Nephron progenitor cell (in vitro differentiated cells): ENCODE results near the gene GNAS.

Experiments
- DNase-seq: peaks from one replicate; pipeline ENCODE4 v3.0.0; 2021
- H3K27ac Mint-ChIP-seq: 2 replicates; pipeline ENCODE4 v1.8.0; 2021; ENCODE audit warnings: mild to moderate bottlenecking, moderate library complexity, mixed read lengths
- H3K27me3 Mint-ChIP-seq: 2 replicates; pipeline ENCODE4 v1.8.0; 2021; ENCODE audit warnings: mild to moderate bottlenecking, low read depth, mixed read lengths; ENCODE audit not compliant: poor library complexity
- H3K36me3 Mint-ChIP-seq: 2 replicates; pipeline ENCODE4 v1.8.0; 2021; ENCODE audit warnings: low read depth, mixed read lengths
- H3K4me1 Mint-ChIP-seq: 2 replicates; pipeline ENCODE4 v1.8.0; 2021; ENCODE audit warnings: mixed read lengths
- H3K4me3 Mint-ChIP-seq: 2 replicates; pipeline ENCODE4 v1.8.0; 2021; ENCODE audit warnings: mild to moderate bottlenecking, moderate library complexity, mixed read lengths
- H3K9me3 Mint-ChIP-seq: 2 replicates; pipeline ENCODE4 v1.8.0; 2021; ENCODE audit warnings: mild to moderate bottlenecking, moderate library complexity, mixed read lengths
- CTCF ChIP-seq: fragments of 200-600 bp; sonication (generic); IDR thresholded peaks from 2 replicates; pipeline ENCODE4 v1.5.0; 2021; ENCODE audit warnings: antibody characterized with exemption

The GNAS gene

GRCh38 chr20:58832457-58832856 lies 20.1 kb upstream of the GNAS start:
- Mint-ChIP-seq H3K27me3 (peaks cover 7% of the 10 kb centered on the region), H3K4me3 (no peak overlapping the region), H3K36me3 (peaks cover 54% of the 10 kb centered on the region), H3K4me1 (peaks cover 13% of the 10 kb centered on the region), H3K27ac (no peak overlapping the region), H3K9me3 (peaks cover 5% of the 10 kb centered on the region)
- DNase-seq, result no peak
- no peak for TF ChIP-seq CTCF

- H3K36me3 Mint-ChIP-seq, result peaks cover 45% of the 10 kb centered on the region
- peaks cover 15% of the 10 kb centered on the region for H3K27me3 Mint-ChIP-seq
- H3K27ac Mint-ChIP-seq, result no peak overlapping the region
- H3K9me3 Mint-ChIP-seq, result peaks cover 5% of the 10 kb centered on the region
- DNase-seq, result no peak
- H3K4me1 Mint-ChIP-seq, result peaks cover 13% of the 10 kb centered on the region
- no peak for TF ChIP-seq CTCF
- H3K4me3 Mint-ChIP-seq, result no peak overlapping the region
Measured at GRCh38 chr20:58833921-58834320, 18.6 kb upstream of the GNAS start.

- DNase-seq, result no peak
- peaks cover 5% of the 10 kb centered on the region for H3K9me3 Mint-ChIP-seq
- H3K36me3 Mint-ChIP-seq, result peaks cover 40% of the 10 kb centered on the region
- H3K4me3 Mint-ChIP-seq, result no peak overlapping the region
- peaks cover 26% of the 10 kb centered on the region for H3K27me3 Mint-ChIP-seq
- H3K4me1 Mint-ChIP-seq, result peaks cover 16% of the 10 kb centered on the region
- no peak for TF ChIP-seq CTCF
- no peak overlapping the region for H3K27ac Mint-ChIP-seq
Measured at GRCh38 chr20:58835231-58835630, 17.3 kb upstream of the GNAS start.

DNA sequence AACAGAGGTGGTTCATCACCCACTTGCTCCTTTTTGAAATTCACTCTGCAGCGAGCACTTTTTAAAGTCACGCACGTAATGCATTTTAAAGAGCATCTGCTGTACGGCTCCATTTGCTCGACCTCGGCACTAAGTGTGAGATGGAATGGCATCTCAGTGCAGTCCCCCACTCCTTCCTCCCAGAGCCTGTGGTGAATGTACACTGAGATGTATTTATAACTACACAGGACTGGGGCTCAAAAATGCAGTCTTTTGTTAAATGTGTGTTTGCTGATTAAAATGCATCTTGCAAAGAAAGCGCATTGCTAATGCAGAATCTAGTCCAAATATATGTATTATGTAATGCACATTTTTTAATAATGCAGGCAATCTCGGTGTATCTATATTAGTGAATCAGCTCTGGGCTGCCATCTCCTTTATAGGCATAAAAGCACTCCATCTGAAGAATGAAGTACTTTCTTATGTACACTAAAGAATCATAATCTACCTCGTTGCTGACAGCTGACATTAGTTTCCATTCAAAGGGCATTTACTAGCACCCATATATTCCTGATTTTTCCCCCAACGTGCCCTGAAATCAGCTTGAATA lies 15.8 kb upstream of the GNAS start:
- Mint-ChIP-seq H3K27me3 (peaks cover 41% of the 10 kb centered on the region), H3K4me3 (no peak overlapping the region), H3K36me3 (peaks cover 42% of the 10 kb centered on the region), H3K27ac (no peak overlapping the region), H3K4me1 (peaks cover 30% of the 10 kb centered on the region), H3K9me3 (no peaks in the 10 kb centered on the region)
- TF ChIP-seq CTCF, result no peak
- no peak for DNase-seq

GRCh38 chr20:58837717-58838116 lies 14.8 kb upstream of the GNAS start:
- Mint-ChIP-seq H3K36me3 (peaks cover 42% of the 10 kb centered on the region), H3K4me1 (peaks cover 34% of the 10 kb centered on the region), H3K27me3 (peaks cover 51% of the 10 kb centered on the region), H3K27ac (no peak overlapping the region), H3K9me3 (peaks cover 6% of the 10 kb centered on the region), H3K4me3 (no peak overlapping the region)
- TF ChIP-seq CTCF, result no peak
- no peak for DNase-seq

- peaks cover 34% of the 10 kb centered on the region for H3K4me1 Mint-ChIP-seq
- H3K27me3 Mint-ChIP-seq, result peaks cover 56% of the 10 kb centered on the region
- no peak overlapping the region for H3K4me3 Mint-ChIP-seq
- no peak overlapping the region for H3K27ac Mint-ChIP-seq
- H3K36me3 Mint-ChIP-seq, result peaks cover 42% of the 10 kb centered on the region
- no peak for TF ChIP-seq CTCF
- peaks cover 6% of the 10 kb centered on the region for H3K9me3 Mint-ChIP-seq
- DNase-seq, result no peak
Measured at GRCh38 chr20:58838174-58838573, 14.3 kb upstream of the GNAS start.
